GM21786 (cell line): ENCODE measurements around the gene IL5RA.

ENCODE experiments used
- ATAC-seq: cut with Tn5 transposase; IDR thresholded peaks from one replicate; pipeline ENCODE4 v1.9.1; 2021; ENCODE audit not compliant: unreplicated experiment

IL5RA gene, protein sequence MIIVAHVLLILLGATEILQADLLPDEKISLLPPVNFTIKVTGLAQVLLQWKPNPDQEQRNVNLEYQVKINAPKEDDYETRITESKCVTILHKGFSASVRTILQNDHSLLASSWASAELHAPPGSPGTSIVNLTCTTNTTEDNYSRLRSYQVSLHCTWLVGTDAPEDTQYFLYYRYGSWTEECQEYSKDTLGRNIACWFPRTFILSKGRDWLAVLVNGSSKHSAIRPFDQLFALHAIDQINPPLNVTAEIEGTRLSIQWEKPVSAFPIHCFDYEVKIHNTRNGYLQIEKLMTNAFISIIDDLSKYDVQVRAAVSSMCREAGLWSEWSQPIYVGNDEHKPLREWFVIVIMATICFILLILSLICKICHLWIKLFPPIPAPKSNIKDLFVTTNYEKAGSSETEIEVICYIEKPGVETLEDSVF

DNA sequence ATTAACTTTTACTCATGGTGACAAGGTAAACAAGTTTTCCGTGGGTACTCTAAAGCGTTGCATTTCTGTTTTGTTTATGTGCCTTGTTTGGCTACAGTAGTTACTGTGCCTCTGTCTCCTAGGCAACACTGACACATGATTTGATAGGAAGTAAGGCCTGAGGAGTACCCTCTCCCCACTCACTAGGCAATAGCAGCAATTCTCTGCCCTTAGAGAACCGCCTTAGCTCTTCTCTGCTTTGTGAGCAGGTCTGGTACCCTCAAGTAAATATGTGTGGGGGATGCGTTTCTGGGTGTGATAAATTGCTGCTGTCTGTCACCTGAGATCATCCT is at the start of gene IL5RA:
Gene IL5RA (minus strand): TSS at position 76 of the 332 bp plus-strand sequence. CDS start 5,390 bp downstream, outside the sequence.
- peak; percentile 28 for ATAC-seq

DNA sequence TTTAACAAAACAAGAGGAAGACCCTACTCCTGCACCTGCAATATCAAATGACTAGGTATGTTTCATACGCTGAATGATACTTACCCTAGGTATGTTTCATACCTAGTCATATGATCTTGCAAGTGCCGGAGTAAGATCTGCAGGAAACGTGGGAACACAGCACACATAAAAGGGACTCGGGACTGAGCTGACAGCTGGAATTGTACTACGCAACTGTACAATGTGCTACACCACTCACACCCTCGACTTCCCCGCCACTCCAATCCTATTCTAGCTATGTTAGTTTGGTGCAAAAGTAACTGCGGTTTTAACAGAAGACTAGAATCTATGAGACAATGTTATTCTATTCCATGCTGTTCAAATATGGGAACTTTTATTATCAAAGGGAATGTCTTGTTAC is 47.3 kb upstream of the IL5RA start:
- no peak for ATAC-seq

DNA sequence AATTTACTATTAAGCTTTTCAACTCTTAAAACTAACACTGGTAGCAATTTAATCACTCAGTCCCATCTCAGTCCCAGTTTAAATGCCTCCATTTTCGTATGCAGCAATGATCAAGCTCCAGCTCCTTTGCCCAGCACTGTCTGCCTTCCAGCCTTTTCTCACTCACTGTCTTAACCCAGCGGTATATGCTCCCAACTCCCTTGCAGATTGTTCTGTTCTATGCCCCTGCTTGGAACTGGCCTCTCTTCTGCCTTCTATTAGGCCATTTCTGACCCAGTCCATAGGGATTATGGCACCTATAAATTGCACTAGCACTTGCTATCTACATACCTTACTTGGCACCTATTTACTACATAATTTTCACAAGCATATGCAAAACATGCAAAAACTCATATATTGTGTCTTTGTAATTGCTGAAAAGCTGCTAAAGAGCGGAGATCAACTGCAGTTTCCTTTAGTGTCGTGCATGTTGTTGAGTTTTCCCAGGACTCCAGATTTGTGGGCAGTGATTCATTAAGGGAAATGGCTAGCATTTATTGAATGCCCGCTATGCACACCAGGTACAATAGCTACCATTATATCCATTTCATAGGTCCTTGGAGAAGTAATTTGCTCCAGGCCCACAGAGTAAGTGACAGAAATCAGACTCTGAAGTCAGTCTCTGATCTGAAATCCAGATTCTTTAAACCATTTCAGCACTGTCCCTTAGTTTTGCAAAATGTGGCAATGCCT is 44.9 kb upstream of the IL5RA start:
- no peak for ATAC-seq

DNA sequence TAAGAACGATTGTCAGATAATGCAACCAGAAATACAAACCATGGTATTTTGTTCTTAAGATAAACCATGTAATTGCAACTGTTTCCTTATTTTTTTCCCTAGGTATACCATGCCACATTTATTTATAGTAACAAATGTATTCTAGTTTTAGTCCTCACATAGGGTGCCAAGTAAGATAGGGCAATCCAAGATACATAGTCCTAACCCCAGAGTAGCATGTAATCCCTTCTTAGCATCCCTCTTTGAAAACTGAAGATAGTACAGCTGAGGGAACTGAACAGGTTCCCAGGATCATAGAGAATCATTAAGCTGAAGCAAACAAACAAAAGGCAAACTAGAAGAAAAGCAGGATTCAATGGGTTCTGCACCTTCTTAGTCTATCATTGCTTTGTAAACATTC is 41.3 kb upstream of the IL5RA start:
- ATAC-seq, result no peak

DNA sequence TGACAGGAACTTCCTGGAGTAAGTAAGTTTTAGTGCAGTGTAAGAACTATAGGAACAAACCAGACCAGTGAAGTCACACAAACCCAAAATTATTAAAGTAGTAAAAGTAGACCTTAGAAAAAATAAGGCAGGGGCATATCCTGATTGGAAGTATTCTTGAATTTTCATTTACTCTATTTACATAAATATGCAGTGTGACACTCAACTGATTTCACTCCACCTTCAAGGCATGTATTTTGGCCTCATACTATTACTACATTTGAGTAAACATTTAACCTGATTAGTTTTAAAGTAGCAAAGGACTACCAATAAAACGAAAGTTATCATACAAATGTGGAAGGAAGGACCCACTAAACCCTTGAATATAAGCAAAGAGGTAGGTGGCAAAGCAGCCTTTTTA is 39.4 kb upstream of the IL5RA start:
- no peak for ATAC-seq

DNA sequence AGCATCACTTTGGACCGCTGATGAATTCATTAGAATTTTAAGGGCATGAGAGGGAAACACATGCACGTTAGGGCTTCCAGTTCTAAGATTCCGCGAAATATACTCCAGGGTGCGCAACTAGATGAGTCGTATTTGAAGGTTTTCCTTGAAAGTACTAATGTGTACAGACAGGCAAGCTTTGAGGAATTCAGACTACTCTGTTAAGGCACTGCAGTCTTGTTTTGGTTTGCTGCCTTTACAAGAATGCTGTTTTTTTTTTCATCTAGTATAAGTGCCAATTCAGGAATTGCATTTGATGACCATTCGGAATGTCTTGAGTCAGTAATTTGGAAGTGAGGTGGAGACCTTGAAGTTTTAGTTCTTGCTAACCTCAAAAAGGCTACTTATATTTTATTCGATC is 35.7 kb upstream of the IL5RA start:
- ATAC-seq, result no peak

DNA sequence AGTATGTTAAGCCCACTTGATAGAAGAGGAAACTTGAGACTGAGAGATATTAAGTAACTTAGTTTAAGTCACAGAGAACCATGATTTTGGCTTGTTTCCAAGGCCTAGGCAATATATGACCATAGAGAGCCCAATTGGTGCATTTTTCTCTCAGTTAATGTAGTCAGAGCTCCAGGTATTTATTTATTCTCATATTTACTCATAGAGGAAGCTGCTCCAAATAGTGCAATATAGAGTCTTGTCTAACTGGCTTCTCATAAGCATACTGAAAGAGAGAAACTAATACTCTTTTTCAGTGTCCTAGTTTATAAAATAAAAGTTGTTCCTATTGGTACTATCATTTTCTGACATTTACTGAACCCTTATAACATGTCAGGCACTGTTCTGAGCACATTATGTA is 31.8 kb upstream of the IL5RA start:
- no peak for ATAC-seq

DNA sequence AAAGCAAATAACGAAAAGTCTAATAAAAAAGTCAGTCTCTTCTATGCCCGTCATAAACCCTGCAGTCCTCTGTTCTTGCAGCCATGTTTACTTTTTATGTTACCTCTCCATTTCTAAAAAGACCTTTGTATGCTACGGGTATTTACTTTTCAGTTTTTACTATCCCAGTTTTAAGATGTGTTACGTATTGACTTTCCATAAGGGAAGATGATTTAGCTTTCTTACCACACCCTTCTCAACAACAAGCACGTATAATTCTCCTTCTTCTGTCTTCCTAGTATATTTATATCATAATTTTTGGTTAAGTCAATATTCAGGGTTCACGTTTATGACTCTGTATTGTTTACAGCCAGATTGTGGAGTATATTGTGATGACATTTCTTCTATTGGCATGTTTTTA is 27.4 kb upstream of the IL5RA start:
- ATAC-seq, result no peak

DNA sequence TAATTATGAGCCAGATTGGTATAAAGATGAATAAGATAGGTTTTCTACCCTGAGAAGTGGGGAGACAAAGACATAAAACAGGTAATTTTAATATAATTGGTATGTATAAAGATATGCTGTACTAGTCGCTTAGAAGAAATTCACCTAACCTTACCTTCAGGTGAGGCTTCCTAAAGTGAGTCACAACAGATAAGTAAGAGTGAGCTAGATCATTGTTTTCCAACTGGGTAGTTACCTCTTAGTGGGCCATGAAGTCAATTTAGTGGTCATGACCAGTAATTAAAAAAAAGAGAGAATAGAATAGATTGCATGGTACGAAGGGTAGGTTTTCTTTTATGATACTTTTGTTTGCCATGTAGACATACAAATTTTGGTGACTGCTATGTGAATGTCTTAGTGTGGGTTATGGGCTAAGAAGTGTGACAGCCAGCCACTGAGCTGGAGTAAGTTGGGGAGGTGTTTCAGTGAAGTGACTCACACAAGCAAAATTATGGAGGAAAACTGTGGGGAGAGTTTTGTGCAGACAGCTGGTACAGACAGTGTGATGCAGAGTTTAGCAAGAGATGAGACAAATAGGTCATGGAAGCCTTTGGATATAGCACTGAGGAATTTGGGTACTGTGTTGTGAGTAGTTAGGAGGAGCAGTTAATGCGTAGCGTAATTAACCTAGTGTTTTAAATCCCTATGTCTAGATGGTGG is 24.7 kb upstream of the IL5RA start:
- no peak for ATAC-seq

DNA sequence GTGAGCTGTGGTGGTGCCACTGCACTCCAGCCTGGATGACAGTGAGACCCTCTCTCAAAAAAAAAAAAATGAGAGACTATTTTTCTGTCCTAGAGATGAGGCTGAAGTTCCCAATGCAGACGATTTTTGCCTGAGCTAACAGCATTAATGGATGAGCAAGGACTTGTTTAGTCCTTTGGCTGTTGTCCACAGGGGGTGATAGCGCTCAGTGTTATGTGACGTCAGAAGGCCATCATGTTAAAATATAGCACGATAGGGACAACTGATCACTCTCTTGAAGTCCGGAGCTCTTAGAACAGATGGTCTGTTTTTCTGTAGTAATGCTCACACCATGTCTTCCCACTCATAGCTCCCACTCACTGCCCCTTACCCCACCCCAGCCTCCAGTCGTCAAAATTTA is 23.3 kb upstream of the IL5RA start:
- no peak for ATAC-seq

DNA sequence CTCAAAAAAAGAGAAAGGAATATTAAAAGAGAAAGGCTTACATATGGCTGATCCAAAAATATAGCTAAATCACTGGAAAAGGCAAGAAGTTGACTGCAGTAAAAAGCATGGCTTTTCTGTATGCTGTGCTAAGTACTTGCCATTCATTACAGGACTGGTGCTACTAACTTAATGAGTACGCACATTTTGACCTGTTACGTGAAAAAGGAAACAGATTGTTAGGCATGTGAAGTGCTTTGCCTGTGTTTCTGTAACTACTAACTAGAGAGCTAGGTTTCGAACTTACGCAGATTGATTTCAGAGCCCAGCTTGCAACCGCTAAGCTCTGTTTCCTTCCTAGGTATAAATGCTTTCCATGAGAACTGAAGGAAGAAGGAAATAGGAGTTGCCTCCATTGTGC is 19.4 kb upstream of the IL5RA start:
- ATAC-seq, result no peak

DNA sequence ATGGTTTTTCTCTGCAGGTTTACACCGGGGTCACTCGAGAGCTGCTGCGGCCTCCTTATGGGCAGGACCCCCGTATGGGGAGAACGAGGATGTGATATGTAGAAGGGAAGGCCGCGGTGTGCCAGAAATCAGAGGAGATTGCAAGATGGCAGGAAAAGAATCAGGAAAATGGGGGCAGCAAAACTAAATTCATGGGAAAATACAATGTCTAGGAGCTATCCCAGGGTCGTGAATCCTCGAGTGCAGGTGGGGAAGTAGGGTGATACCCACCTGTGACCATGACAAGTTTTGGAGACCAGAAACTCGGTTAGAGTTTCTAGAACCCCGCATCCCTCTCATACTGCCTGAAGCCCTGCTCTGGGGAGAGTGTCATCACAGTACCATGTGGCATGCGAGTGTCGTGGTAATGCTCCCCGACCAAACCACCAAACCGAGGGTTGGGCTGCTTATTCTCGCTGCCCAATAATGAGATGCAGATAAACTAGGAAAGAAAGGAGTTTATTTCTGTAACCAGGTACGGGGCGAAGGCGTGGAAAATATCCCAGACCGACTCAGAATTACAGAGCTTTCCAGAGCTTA is 17.3 kb upstream of the IL5RA start:
- no peak for ATAC-seq

DNA sequence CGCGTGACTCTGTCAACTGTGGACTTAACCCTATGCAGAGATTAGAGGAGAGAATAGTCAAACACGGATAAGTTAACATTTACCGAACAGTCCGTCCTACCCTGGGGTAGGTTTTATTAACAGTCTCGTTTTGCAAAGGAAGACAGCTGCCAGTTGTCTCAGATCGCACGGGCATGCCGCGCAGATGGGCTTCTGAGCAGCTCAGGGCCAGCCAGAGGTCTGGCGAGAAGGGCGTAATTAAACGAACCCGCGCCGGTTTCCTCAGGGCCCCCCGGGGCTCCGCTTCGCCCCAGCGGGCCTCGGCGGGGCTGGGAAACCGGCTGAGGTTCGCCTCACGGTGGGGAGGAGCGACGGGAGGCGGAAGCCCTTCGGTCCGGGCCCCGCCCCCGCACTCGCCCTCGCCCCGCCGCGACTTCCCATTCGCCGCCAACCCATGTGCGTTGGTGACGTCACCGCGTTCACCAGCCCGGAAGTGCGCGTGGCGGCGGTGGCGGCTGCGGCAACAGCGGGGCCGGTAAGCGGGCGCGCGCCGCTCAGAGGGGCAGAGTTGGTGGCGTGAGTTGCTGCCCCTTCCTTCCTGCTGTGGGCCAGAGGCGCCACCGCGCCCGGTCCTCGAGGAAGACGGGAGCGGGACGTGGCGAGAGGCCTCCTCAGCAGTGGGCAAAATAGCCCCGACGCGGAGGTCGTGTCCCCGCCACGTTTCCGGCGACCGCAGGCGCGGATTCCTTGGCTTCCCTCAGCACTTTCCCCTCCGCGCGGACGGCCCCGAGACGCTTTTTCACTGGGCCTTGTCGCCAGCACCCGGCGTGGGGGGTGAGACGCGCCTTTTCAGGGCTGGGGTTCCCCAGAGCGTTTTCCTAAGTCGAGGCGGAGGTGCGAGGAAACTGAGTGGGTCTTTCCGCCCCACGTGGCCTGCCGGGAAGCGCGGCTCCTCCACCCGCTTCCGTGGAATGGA is 16.6 kb upstream of the IL5RA start, which contains the start of gene TRNT1:
Gene TRNT1 (plus strand): TSS at position 464 of the 955 bp plus-strand sequence. CDS start 2,101 bp downstream, outside the sequence.
- ATAC-seq, result peak; percentile 95

DNA sequence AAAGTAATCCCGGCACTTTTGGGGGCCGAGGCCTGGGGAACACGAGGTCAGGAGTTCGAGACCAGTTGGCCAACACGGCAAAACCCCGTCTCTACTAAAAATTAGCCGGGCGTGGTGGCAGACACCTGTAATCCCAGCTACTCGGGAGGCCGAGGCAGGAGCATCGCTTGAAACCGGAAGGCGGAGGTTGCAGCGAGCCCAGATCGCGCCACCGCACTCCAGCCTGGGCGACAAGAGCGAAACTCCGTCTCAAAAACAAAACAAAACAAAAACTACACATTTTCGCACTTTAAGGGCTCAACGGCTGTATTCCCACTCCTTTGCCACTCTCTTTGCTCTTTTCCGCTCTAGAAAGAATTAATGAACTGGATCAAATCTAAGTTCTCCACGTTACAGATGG is 15.8 kb upstream of the IL5RA start:
- no peak for ATAC-seq

DNA sequence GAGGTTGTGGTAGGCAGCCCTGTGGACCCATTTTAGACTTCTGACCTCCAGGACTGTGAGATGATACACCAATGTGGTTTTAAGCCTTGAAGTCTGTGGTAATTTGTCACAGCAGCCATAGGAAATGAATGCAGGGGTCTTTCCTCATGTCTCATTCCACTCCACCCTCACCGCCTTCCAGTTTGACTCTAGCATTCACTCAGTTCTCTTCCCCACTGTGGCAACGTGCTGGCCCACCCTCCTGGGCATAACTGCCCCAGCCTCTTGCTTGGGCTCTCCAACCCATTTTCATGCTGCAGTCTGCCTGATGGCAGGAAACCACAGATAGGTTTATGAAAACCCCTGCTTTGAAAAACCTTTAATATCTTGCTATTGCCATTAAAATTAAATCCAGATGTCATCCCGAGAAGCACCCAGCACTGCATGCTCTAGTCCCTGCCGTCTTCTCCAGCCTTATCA is 9.2 kb upstream of the IL5RA start:
- no peak for ATAC-seq

DNA sequence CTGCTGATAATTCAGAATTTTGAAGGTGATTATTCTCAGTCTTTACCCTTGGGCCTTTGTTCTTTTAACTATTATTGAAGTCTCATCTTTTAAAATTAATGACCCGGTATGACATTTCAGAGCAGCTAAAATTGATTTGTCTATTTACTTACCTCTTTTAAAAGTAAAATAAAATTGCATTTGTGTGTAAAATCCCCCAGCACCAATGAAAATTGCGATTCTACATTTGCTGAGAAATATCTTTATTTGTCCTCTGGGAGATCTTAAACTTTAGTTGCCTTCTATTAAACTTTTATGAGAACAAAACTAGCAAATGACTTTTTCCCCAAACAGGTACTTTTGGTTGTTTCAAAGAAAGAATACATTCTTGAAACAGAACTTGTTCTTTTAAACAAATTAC is 7.5 kb upstream of the IL5RA start:
- no peak for ATAC-seq

DNA sequence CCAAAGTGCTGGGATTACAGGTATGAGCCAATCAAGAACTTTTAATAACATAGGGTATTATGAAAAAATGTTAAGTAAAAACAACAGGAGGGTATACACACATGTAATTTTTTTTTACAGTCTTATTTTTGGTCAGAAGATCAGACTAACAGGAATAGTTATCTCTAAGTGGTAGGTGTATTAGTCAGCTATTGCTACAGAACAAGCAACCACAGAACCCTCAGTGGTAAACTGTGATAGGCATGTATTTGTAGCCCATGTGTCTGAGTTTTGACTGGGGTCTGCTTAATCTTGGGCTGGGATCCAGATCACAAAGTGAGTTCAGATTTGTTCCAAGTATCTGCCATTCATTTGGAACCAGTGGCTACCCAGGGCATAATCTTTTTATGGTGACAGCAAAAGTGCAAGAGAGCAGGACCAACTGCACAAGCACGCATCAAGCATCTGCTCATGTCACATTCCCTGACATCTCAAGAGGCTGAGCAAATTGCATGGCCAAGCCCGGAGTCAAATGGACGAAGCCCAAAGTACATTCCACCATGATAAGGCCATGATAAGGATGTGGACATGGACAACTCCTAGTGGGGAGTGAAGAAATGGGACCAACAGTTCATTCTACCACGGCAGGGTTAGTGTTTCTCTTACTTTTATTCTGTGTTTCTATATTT is 3.0 kb upstream of the IL5RA start:
- ATAC-seq, result no peak

DNA sequence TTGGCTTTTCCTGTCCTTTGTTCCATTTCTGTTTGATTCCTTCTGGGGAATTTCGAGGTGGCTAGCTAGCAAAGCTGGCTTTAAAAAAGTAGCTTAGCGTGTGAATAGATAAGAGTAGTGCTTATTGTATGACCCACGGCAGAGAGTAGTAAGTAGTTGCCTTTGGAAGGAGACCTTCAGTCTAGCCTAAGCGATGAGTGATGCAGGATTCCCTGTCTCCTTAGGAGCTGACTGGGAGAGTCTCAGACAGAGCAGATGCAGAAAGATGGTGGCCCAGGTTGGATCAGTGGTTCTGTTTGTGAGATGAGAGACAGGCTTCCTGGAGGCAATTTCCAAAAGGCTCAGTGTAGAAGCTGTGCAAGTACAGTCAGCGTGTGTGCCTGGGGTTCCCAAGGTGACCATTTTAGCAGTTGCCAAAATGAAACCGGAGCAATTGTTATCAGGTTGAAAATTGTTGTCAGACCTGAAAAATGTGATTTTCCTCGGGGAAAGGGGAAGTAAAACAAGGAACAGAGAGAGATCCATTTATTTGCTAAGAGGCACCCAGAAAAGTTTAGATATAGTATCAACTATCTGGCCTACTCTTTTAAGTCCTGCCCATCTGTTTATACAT is 681 bp upstream of the IL5RA start:
- no peak for ATAC-seq
